ENCODE results near the gene JAM2. TPM values are rescaled to one million over a fixed set of nuclear protein-coding genes. Genes with fewer than 3 reads are reported as not detected.
A peak's percentile ranks its signal among the peaks of the same experiment; 100 is the strongest.

The JAM2 gene
- total RNA-seq, 6 donors from 2014 or later = 7.8 to 29.3 (median 11.2) TPM

DNA sequence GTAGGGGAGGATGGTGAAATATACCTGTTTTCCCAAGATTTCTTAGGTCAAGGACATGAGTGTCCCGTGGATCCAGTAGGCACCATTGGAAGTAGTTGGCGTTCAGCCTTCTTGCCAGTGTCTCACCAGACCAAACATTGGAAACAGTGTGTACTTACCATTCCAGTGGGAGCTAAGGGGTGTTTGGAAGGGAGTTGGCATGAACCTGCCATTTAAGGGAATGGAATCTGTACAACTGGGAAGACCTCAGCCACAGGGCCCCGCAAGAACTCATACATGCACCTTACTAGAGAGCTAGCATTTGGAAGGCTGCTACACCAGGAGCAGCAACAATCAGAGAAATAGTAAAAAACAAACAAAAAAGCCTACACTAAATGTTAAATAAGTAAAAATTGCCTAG is 82.9 kb downstream of the JAM2 start:
- H3K27me3 ChIP-seq = no peaks in the 10 kb centered on the region
- H3K36me3 ChIP-seq = peaks cover 18 to 59% (median 34%) of the 10 kb centered on the region in 4 donors
- H3K27ac ChIP-seq = no peak overlapping the region
- no peaks in the 10 kb centered on the region for H3K9me3 ChIP-seq
- no peak overlapping the region for H3K4me3 ChIP-seq
- no peak for DNase-seq
- no peak for ATAC-seq (ENCODE audit: low FRiP score in 2 of 2)
- WGBS, 2 donors = 94 to 97% methylated on average over 3 of the region's 3 CpGs
- H3K4me1 ChIP-seq = peaks cover 0 to 4% (median 0%) of the 10 kb centered on the region in 4 donors
- TF ChIP-seq EP300 (IDR thresholded peaks at IDR 0.05) (no peak), POLR2A (IDR thresholded peaks at IDR 0.05) (no peak), POLR2AphosphoS5 (IDR thresholded peaks at IDR 0.05) (no peak), CTCF (IDR thresholded peaks at IDR 0.05) (no peak)

DNA sequence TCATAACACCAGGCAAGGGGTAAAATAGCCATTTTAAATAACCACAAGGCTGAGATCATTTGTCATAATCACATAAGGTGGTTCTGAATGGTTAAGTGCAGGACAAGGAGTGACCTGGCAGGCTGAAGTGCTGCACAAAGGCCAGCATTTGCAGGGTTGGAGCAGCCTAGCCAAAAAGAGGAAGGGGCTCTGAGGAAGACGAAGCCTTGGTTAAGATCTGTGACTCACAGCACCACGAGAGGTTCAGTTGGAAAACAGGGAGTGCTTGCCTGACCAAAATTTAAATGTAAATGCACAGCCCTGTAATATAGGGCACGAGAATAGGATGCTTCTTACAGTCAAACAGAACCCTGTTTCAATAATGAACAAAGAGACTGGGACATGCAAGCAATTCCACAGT is 83.6 kb downstream of the JAM2 start:
- peaks cover 19 to 66% (median 40%) of the 10 kb centered on the region in 4 donors for H3K36me3 ChIP-seq
- WGBS, 2 donors = 66 to 71% methylated on average over 3 of the region's 3 CpGs

GRCh38 chr21:25732091-25732760 is 93.2 kb downstream of the JAM2 start:
- no peak overlapping the region for H3K27ac ChIP-seq
- no peaks in the 10 kb centered on the region for H3K27me3 ChIP-seq

More for the DNA sequence above, 83.6 kb downstream of the JAM2 start:
- H3K27ac ChIP-seq = no peak overlapping the region
- H3K9me3 ChIP-seq = no peaks in the 10 kb centered on the region
- no peak for DNase-seq
- TF ChIP-seq POLR2AphosphoS5 (IDR thresholded peaks at IDR 0.05) (no peak), CTCF (IDR thresholded peaks at IDR 0.05) (no peak), EP300 (IDR thresholded peaks at IDR 0.05) (no peak), POLR2A (IDR thresholded peaks at IDR 0.05) (no peak)
- H3K4me1 ChIP-seq = peaks cover 0 to under 1% (median 0%) of the 10 kb centered on the region in 4 donors
- H3K27me3 ChIP-seq = no peaks in the 10 kb centered on the region
- no peak for ATAC-seq (ENCODE audit: low FRiP score in 2 of 2)
- H3K4me3 ChIP-seq = no peak overlapping the region

GRCh38 chr21:25733859-25734653 is 95.0 kb downstream of the JAM2 start:
- ATAC-seq (ENCODE audit: low FRiP score in 2 of 2) = peak in 1 of 2 donors; percentile 4
- 6 to 7% methylated on average over 20 to 29 of the region's 30 CpGs for WGBS, 2 donors

More at GRCh38 chr21:25732091-25732760, 93.2 kb downstream of the JAM2 start:
- peaks cover 7 to 30% (median 27%) of the 10 kb centered on the region in 4 donors for H3K36me3 ChIP-seq
- TF ChIP-seq POLR2AphosphoS5 (IDR thresholded peaks at IDR 0.05) (no peak), EP300 (IDR thresholded peaks at IDR 0.05) (no peak), CTCF (IDR thresholded peaks at IDR 0.05) (no peak), POLR2A (IDR thresholded peaks at IDR 0.05) (no peak)
- 89 to 91% methylated on average over 6 of the region's 6 CpGs for WGBS, 2 donors
- H3K4me1 ChIP-seq = peaks cover 23 to 37% (median 28%) of the 10 kb centered on the region in 4 donors
- no peak overlapping the region for H3K4me3 ChIP-seq
- ATAC-seq (ENCODE audit: low FRiP score in 2 of 2) (no peak), DNase-seq (no peak)
- H3K9me3 ChIP-seq = no peaks in the 10 kb centered on the region

More at GRCh38 chr21:25733859-25734653, 95.0 kb downstream of the JAM2 start:
- DNase-seq = peak; percentile 22 to 90
- peak overlapping the region; percentile 75 to 98 (median 88) for H3K4me3 ChIP-seq
- H3K27me3 ChIP-seq = no peaks in the 10 kb centered on the region
- peak overlapping the region; percentile 93 to 100 (median 99) for H3K27ac ChIP-seq
- no peaks in the 10 kb centered on the region for H3K9me3 ChIP-seq
- H3K36me3 ChIP-seq = peaks cover 0 to 12% (median 8%) of the 10 kb centered on the region in 4 donors
- peaks cover 24 to 40% (median 30%) of the 10 kb centered on the region in 4 donors for H3K4me1 ChIP-seq
- TF ChIP-seq POLR2AphosphoS5 (IDR thresholded peaks at IDR 0.05) (no peak), CTCF (IDR thresholded peaks at IDR 0.05) (no peak), EP300 (IDR thresholded peaks at IDR 0.05) (no peak), POLR2A (IDR thresholded peaks at IDR 0.05) (no peak)
